Psoas muscle (tissue), 8 donors: ENCODE results near the gene PBRM1. TPM values are rescaled to one million over a fixed set of nuclear protein-coding genes. Genes with fewer than 3 reads are reported as not detected.

Source experiments
- ATAC-seq, 4 donors: fragments of 200-7000 bp; cut with Tn5 transposase; one replicate each; pipeline ENCODE4 v1.9.1; 2020; ENCODE audit warnings: moderate library complexity in 3 of 4, mild to moderate bottlenecking in 2 of 4
- DNase-seq, 2 donors: peaks; one replicate each; pipeline ENCODE4 v3.0.0-alpha.2; 2020
- H3K27ac ChIP-seq: fragments of 200-600 bp; one replicate; pipeline ENCODE4 v1.8.0; 2022
- H3K27me3 ChIP-seq, 3 donors: fragments of 200-600 bp in 1 of 3; one replicate each; pipeline versions ENCODE4 v1.6.1 to v1.8.0; 2013 to 2022; ENCODE audit warnings: low read length in 2 of 3, mild to moderate bottlenecking in 2 of 3, moderate library complexity in 1 of 3; ENCODE audit not compliant: insufficient read depth in 3 of 3
- H3K36me3 ChIP-seq, 2 donors: fragments of 200-600 bp in 1 of 2; one replicate each; pipeline versions ENCODE4 v1.6.1 to v1.8.0; 2013 to 2022; ENCODE audit warnings: low read depth in 1 of 2, mild to moderate bottlenecking in 1 of 2, moderate library complexity in 1 of 2; ENCODE audit not compliant: insufficient read depth in 1 of 2
- H3K4me1 ChIP-seq: fragments of 200-600 bp; one replicate; pipeline ENCODE4 v1.8.0; 2022
- H3K4me3 ChIP-seq: fragments of 200-600 bp; one replicate; pipeline ENCODE4 v1.8.0; 2022; ENCODE audit warnings: mild to moderate bottlenecking
- H3K9me3 ChIP-seq: fragments of 200-600 bp; one replicate; pipeline ENCODE4 v1.8.0; 2022
- CTCF ChIP-seq: fragments of 200-600 bp; IDR thresholded peaks from one replicate; pipeline ENCODE4 v1.8.0; 2022; ENCODE audit warnings: antibody characterized with exemption
- WGBS, 3 donors: extraction: QIAGEN DNeasy Blood & Tissue Kit; methylation state at CpG; one replicate each; pipeline versions ENCODE4 v1.1.6 to v1.1.7; 2013; 5-methylcytosine and 5-hydroxymethylcytosine counted together
- intact Hi-C, 2 donors: fragments of 100-400 bp; cut with DNase I; formaldehyde crosslinking; loops; one replicate each; pipeline versions ENCODE4 v1.11.0 to v1.14.2; 2022
- polyA plus RNA-seq, 3 donors: library from polyadenylated mRNA; stranded (reverse); fragments of 200-250 nt; gene quantifications; one replicate each; pipeline ENCODE4 v1.2.3, GENCODE V29; 2013
- total RNA-seq, 4 donors: library from RNA; stranded (reverse); fragmentation: NEBNext Ultra II Directional in 2 of 4; extraction: Animal tissue kit (Norgen Biotek cat#: 25700) in 2 of 4; gene quantifications; one replicate each; pipeline versions ENCODE4 v1.2.1 to v1.2.4, GENCODE V29; 2021 to 2023
- donor health status: healthy with polysubstance abuse.
- donor health status: DM: no; HTN: no; CAD: no; lungs with moderate emphysema.
- donor health status: Bipolar disorder and iron deficiency.
- donor health status: healthy.
- donor health status: DM: yes; HTN: yes; CAD: no.
- donor health status: DM: no; HTN: no; CAD: no.
- donor health status: DM: no; HTN: no; CAD: no.
- donor health status: DM: yes; HTN: yes; CAD: no.

PBRM1 gene
- total and polyA plus RNA-seq, 7 donors = 7.5 to 46.7 (median 38.0) TPM

DNA sequence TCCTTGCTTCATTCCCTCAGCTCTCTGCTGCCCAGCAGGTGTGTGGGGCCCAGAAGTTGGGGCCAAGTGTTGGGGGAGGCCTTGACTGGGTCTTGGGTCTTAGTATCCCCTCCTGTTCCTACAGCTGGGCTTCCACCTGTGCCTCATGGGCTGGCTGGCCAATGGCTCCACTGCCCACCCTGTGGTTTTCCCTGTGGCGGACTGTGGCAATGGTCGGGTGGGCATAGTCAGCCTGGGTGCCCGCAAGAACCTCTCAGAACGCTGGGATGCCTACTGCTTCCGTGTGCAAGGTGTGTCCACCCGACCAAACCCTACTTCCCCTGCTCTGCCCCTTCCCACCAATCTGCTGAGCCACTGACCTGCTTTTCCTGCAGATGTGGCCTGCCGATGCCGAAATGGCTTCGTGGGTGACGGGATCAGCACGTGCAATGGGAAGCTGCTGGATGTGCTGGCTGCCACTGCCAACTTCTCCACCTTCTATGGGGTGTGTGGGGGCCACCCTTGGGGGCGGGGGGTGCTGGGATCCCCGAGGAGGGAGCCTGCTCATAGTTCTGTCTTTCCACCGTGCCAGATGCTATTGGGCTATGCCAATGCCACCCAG is 163.0 kb downstream of the PBRM1 start:
- no peaks in the 10 kb centered on the region for H3K36me3 ChIP-seq
- H3K4me3 ChIP-seq = no peak overlapping the region
- WGBS, 3 donors = 88 to 92% (median 92%) methylated on average over 14 of the region's 14 CpGs
- intact Hi-C loops = no loop called here
- peak; percentile 12 to 44 for DNase-seq
- H3K27ac ChIP-seq = no peak overlapping the region
- H3K27me3 ChIP-seq = no peaks in the 10 kb centered on the region
- H3K4me1 ChIP-seq = no peaks in the 10 kb centered on the region
- TF ChIP-seq CTCF = no peak
- no peak for ATAC-seq
- H3K9me3 ChIP-seq = no peaks in the 10 kb centered on the region

DNA sequence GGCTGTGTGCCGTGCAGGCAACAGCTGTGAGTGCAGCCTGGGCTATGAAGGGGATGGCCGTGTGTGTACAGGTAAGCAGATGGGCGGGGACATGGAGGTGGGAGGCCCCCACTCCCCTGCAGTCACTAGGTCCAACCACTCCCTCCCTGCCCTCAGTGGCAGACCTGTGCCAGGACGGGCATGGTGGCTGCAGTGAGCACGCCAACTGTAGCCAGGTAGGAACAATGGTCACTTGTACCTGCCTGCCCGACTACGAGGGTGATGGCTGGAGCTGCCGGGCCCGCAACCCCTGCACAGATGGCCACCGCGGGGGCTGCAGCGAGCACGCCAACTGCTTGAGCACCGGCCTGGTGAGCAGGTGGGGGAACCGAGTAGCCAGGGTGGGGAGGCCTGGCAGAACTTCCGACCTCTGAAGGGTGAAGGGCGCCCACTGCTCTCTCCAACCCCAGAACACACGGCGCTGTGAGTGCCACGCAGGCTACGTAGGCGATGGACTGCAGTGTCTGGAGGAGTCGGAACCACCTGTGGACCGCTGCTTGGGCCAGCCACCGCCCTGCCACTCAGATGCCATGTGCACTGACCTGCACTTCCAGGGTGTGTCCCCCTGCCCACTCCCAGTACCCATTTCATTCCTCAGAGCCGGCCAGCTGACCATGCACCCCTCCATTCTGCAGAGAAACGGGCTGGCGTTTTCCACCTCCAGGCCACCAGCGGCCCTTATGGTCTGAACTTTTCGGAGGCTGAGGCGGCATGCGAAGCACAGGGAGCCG is 163.6 kb downstream of the PBRM1 start:
- intact Hi-C loops = no loop called here
- no peak overlapping the region for H3K27ac ChIP-seq
- 92 to 95% (median 93%) methylated on average over 32 to 33 of the region's 33 CpGs for WGBS, 3 donors
- no peaks in the 10 kb centered on the region for H3K36me3 ChIP-seq
- TF ChIP-seq CTCF = no peak
- H3K4me3 ChIP-seq = no peak overlapping the region
- ATAC-seq (no peak), DNase-seq (peak; percentile 8 to 46)
- H3K9me3 ChIP-seq = no peaks in the 10 kb centered on the region
- H3K4me1 ChIP-seq = no peaks in the 10 kb centered on the region
- no peaks in the 10 kb centered on the region for H3K27me3 ChIP-seq

- WGBS, 3 donors = 86 to 92% (median 89%) methylated on average over 8 of the region's 8 CpGs
- no peaks in the 10 kb centered on the region for H3K27me3 ChIP-seq
- no peaks in the 10 kb centered on the region for H3K4me1 ChIP-seq
- ATAC-seq = no peak
- no peaks in the 10 kb centered on the region for H3K36me3 ChIP-seq
- TF ChIP-seq CTCF = no peak
- peak; percentile 11 to 36 for DNase-seq
- H3K27ac ChIP-seq = no peak overlapping the region
- intact Hi-C loops = no loop called here
- no peaks in the 10 kb centered on the region for H3K9me3 ChIP-seq
- no peak overlapping the region for H3K4me3 ChIP-seq
Observed at GRCh38 chr3:52521488-52521824, 164.3 kb downstream of the PBRM1 start.

DNA sequence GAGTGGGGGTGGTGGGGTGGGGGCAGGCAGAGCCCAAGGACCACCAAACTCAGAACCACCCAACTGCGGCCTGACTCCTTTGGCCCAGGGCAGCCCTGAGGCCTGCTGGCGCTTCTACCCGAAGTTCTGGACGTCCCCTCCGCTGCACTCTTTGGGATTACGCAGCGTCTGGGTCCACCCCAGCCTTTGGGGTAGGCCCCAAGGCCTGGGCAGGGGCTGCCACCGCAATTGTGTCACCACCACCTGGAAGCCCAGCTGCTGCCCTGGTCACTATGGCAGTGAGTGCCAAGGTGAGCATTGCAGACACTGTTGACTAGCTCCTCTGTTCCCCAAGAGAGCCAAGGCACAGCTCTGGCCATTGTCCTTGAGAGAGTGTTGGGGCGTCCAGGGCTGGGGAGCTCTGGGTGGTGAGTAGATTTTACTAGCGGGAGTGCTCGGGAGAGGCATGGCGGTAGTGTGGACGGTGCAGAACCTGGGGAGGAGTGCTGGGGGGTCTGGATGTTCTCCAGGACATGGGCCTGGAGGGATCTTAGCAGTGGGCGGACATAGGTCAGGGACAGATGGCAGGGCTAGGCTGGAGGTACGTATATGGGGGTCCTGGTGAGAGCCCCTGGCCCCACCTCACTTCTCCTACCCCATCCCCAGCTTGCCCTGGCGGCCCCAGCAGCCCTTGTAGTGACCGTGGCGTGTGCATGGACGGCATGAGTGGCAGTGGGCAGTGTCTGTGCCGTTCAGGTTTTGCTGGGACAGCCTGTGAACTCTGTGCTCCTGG is 164.8 kb downstream of the PBRM1 start:
- 89 to 92% (median 90%) methylated on average over 20 of the region's 20 CpGs for WGBS, 3 donors
- ATAC-seq (no peak), DNase-seq (peak; percentile 1 to 42)
- intact Hi-C loops = no loop called here
- Histone ChIP-seq H3K27me3 (no peaks in the 10 kb centered on the region), H3K4me3 (no peak overlapping the region), H3K36me3 (no peaks in the 10 kb centered on the region), H3K4me1 (no peaks in the 10 kb centered on the region), H3K27ac (no peak overlapping the region), H3K9me3 (no peaks in the 10 kb centered on the region)
- no peak for TF ChIP-seq CTCF
